Hepatocyte (in vitro differentiated cells): ENCODE results near the gene ZNF488.

ENCODE experiments used
- EZH2 ChIP-seq: fragments of 200-600 bp; sonication (generic); IDR thresholded peaks from 2 replicates; pipeline ENCODE4 v1.6.1; 2016; ENCODE audit warnings: antibody characterized with exemption, mild to moderate bottlenecking, borderline replicate concordance
- EZH2phosphoT487 ChIP-seq: fragments of 200-600 bp; sonication (generic); IDR thresholded peaks from one replicate; pipeline ENCODE4 v1.6.1; 2018; ENCODE audit warnings: antibody characterized with exemption, mild to moderate bottlenecking, low read depth, moderate library complexity; ENCODE audit not compliant: unreplicated experiment, severe bottlenecking
- TF ChIP-seq, protein P1 (sequence below): fragments of 200-600 bp; sonication (generic); IDR thresholded peaks from 2 replicates; pipeline ENCODE4 v1.5.1; 2016; ENCODE audit warnings: antibody characterized with exemption, mild to moderate bottlenecking; ENCODE audit not compliant: poor library complexity

GRCh38 chr10:47348138-47348651 is 35.9 kb downstream of the ZNF488 start, which contains the start of gene RBP3:
- TF ChIP-seq, protein P1, sequence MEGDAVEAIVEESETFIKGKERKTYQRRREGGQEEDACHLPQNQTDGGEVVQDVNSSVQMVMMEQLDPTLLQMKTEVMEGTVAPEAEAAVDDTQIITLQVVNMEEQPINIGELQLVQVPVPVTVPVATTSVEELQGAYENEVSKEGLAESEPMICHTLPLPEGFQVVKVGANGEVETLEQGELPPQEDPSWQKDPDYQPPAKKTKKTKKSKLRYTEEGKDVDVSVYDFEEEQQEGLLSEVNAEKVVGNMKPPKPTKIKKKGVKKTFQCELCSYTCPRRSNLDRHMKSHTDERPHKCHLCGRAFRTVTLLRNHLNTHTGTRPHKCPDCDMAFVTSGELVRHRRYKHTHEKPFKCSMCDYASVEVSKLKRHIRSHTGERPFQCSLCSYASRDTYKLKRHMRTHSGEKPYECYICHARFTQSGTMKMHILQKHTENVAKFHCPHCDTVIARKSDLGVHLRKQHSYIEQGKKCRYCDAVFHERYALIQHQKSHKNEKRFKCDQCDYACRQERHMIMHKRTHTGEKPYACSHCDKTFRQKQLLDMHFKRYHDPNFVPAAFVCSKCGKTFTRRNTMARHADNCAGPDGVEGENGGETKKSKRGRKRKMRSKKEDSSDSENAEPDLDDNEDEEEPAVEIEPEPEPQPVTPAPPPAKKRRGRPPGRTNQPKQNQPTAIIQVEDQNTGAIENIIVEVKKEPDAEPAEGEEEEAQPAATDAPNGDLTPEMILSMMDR: no peak
- TF ChIP-seq EZH2phosphoT487 (no peak), EZH2 (no peak)
